Mesenchymal stem cell (in vitro differentiated cells and primary cell): ENCODE data around the gene TNFRSF1B.
A peak's percentile ranks its signal among the peaks of the same experiment; 100 is the strongest.

ENCODE experiments used
- DNase-seq: peaks from one replicate; pipeline ENCODE4 v3.0.0-alpha.2; 2013
- H2AFZ ChIP-seq: one replicate; pipeline ENCODE4 v1.6.1; 2013; ENCODE audit warnings: low read depth, mild to moderate bottlenecking, control low read depth, inconsistent platforms, low read length, moderate library complexity
- H2AK5ac ChIP-seq: 2 replicates; pipeline ENCODE4 v1.6.1; 2013; ENCODE audit warnings: low read length, moderate library complexity, mild to moderate bottlenecking, inconsistent platforms; ENCODE audit not compliant: severe bottlenecking
- H2BK120ac ChIP-seq: one replicate; pipeline ENCODE4 v1.6.1; 2013; ENCODE audit warnings: low read depth, mild to moderate bottlenecking, inconsistent platforms, low read length, moderate library complexity
- H2BK12ac ChIP-seq, 2 experiments: one replicate each; pipeline ENCODE4 v1.6.1; 2013; ENCODE audit warnings: inconsistent platforms in 2 of 2, low read length in 2 of 2, mild to moderate bottlenecking in 2 of 2, moderate library complexity in 2 of 2, control low read depth in 1 of 2
- H2BK15ac ChIP-seq: one replicate; pipeline ENCODE4 v1.6.1; 2013; ENCODE audit warnings: mild to moderate bottlenecking, low read depth, inconsistent platforms; ENCODE audit not compliant: poor library complexity, severe bottlenecking
- H2BK5ac ChIP-seq: 2 replicates; pipeline ENCODE4 v1.6.1; 2013; ENCODE audit warnings: low read depth, mild to moderate bottlenecking, low read length, control low read depth, inconsistent platforms; ENCODE audit not compliant: poor library complexity, severe bottlenecking
- H3K14ac ChIP-seq, 2 experiments: one replicate each; pipeline ENCODE4 v1.6.1; 2013; ENCODE audit warnings: inconsistent platforms in 2 of 2, low read length in 2 of 2, control low read depth in 1 of 2, mild to moderate bottlenecking in 1 of 2, moderate library complexity in 1 of 2
- H3K18ac ChIP-seq, 2 experiments: one replicate each; pipeline ENCODE4 v1.6.1; 2013; ENCODE audit warnings: inconsistent platforms in 2 of 2, low read length in 2 of 2, control low read depth in 1 of 2, low read depth in 1 of 2, mild to moderate bottlenecking in 1 of 2
- H3K23ac ChIP-seq, 2 experiments: one replicate each; pipeline ENCODE4 v1.6.1; 2013; ENCODE audit warnings: inconsistent platforms in 2 of 2, low read length in 2 of 2, mild to moderate bottlenecking in 2 of 2, moderate library complexity in 2 of 2, control low read depth in 1 of 2
- H3K27ac ChIP-seq: 2 replicates; pipeline ENCODE4 v1.5.1; 2013; ENCODE audit warnings: mild to moderate bottlenecking, moderate library complexity, low read length, control low read depth, inconsistent platforms; ENCODE audit not compliant: poor library complexity, severe bottlenecking
- H3K27me3 ChIP-seq, 2 experiments: 2 replicates each; pipeline versions ENCODE4 v1.6.1 to v1.7.0; 2013; ENCODE audit warnings: low read length in 2 of 2, mild to moderate bottlenecking in 2 of 2, moderate library complexity in 2 of 2, control low read depth in 1 of 2, inconsistent platforms in 1 of 2; ENCODE audit not compliant: control insufficient read depth in 1 of 2, insufficient read depth in 1 of 2
- H3K36me3 ChIP-seq, 2 experiments: 2 replicates each; pipeline versions ENCODE4 v1.6.1 to v1.7.0; 2013; ENCODE audit warnings: low read length in 2 of 2, control low read depth in 1 of 2, inconsistent platforms in 1 of 2, low read depth in 1 of 2, mild to moderate bottlenecking in 1 of 2; ENCODE audit not compliant: insufficient read depth in 2 of 2, control insufficient read depth in 1 of 2
- H3K4ac ChIP-seq, 2 experiments: one replicate each; pipeline ENCODE4 v1.6.1; 2013; ENCODE audit warnings: inconsistent platforms in 2 of 2, low read length in 2 of 2, mild to moderate bottlenecking in 2 of 2, moderate library complexity in 2 of 2, control low read depth in 1 of 2, low read depth in 1 of 2
- H3K4me1 ChIP-seq: 2 replicates; pipeline ENCODE4 v1.6.1; 2013; ENCODE audit warnings: low read depth, low read length, control low read depth; ENCODE audit not compliant: control insufficient read depth, insufficient read depth
- H3K4me2 ChIP-seq: 2 replicates; pipeline ENCODE4 v1.6.1; 2013; ENCODE audit warnings: low read length, mild to moderate bottlenecking, inconsistent platforms; ENCODE audit not compliant: poor library complexity, severe bottlenecking
- H3K4me3 ChIP-seq, 2 experiments: 2 replicates each; pipeline versions ENCODE4 v1.5.1 to v1.7.0; 2013; ENCODE audit warnings: low read length in 2 of 2, mild to moderate bottlenecking in 2 of 2, control low read depth in 1 of 2, low read depth in 1 of 2; ENCODE audit not compliant: insufficient read depth in 1 of 2
- H3K79me1 ChIP-seq: replicated peaks from 2 replicates; pipeline ENCODE4 v1.6.1; 2013; ENCODE audit warnings: mild to moderate bottlenecking, control low read depth, low read length, inconsistent platforms; ENCODE audit not compliant: poor library complexity, severe bottlenecking
- H3K9ac ChIP-seq: 2 replicates; pipeline ENCODE4 v1.7.0; 2013; ENCODE audit warnings: mild to moderate bottlenecking, low read length, moderate library complexity
- H3K9me3 ChIP-seq: 2 replicates; pipeline ENCODE4 v1.7.0; 2013; ENCODE audit warnings: mild to moderate bottlenecking, low read length; ENCODE audit not compliant: control insufficient read depth
- H4K8ac ChIP-seq: one replicate; pipeline ENCODE4 v1.6.1; 2013; ENCODE audit warnings: inconsistent platforms, mild to moderate bottlenecking, low read length, moderate library complexity
- H4K91ac ChIP-seq: one replicate; pipeline ENCODE4 v1.6.1; 2013; ENCODE audit warnings: mild to moderate bottlenecking, low read length, inconsistent platforms
- WGBS: methylation state at CpG from one replicate; pipeline ENCODE4 v1.1.7; 2013; ENCODE audit warnings: mixed read lengths; 5-methylcytosine and 5-hydroxymethylcytosine counted together

The TNFRSF1B gene

GRCh38 chr1:12161662-12162458, 4.9 kb upstream of the TNFRSF1B start:
- no peak overlapping the region for H3K27ac ChIP-seq
- no peak overlapping the region for H2AFZ ChIP-seq
- H4K8ac ChIP-seq, result peak overlapping the region; percentile 86
- peak overlapping the region; percentile 70 for H2BK15ac ChIP-seq
- WGBS, result 19% methylated on average over 9 of the region's 9 CpGs
- H3K9me3 ChIP-seq, result no peaks in the 10 kb centered on the region
- no peak overlapping the region for H3K14ac ChIP-seq
- H3K79me1 ChIP-seq, result no peaks in the 10 kb centered on the region
- H2BK12ac ChIP-seq, result peak overlapping the region; percentile 99
- no peak overlapping the region for H3K23ac ChIP-seq
- no peaks in the 10 kb centered on the region for H3K27me3 ChIP-seq
- no peaks in the 10 kb centered on the region for H3K36me3 ChIP-seq
- peak; percentile 88 for DNase-seq
- H4K91ac ChIP-seq, result peak overlapping the region; percentile 53
- no peak overlapping the region for H2BK5ac ChIP-seq
- H3K4me1 ChIP-seq, result peaks cover 27% of the 10 kb centered on the region
- H2AK5ac ChIP-seq, result no peak overlapping the region
- peak overlapping the region; percentile 52 for H3K9ac ChIP-seq
- H3K4ac ChIP-seq, result peak overlapping the region; percentile 58 to 89
- peak overlapping the region in 1 of 2 experiments; percentile 19 for H3K4me3 ChIP-seq
- peak overlapping the region; percentile 83 for H2BK120ac ChIP-seq
- peak overlapping the region; percentile 80 to 95 for H3K18ac ChIP-seq
- H3K4me2 ChIP-seq, result no peak overlapping the region

GRCh38 chr1:12162459-12163137, 4.2 kb upstream of the TNFRSF1B start:
- Histone ChIP-seq H3K18ac (peak overlapping the region; percentile 80 to 95), H3K9me3 (no peaks in the 10 kb centered on the region), H2BK15ac (peak overlapping the region; percentile 86), H3K79me1 (no peaks in the 10 kb centered on the region), H2BK12ac (peak overlapping the region; percentile 81 to 99), H2BK120ac (peak overlapping the region; percentile 54), H4K8ac (peak overlapping the region; percentile 52), H3K23ac (no peak overlapping the region), H3K27ac (no peak overlapping the region), H3K14ac (no peak overlapping the region), H3K4me2 (no peak overlapping the region), H3K27me3 (peaks cover 0 to 1% of the 10 kb centered on the region in 2 experiments), H3K4ac (peak overlapping the region; percentile 24 to 64), H4K91ac (peak overlapping the region; percentile 90), H2AK5ac (no peak overlapping the region), H3K4me1 (peaks cover 32% of the 10 kb centered on the region), H2BK5ac (no peak overlapping the region), H2AFZ (no peak overlapping the region), H3K9ac (no peak overlapping the region), H3K4me3 (peak overlapping the region in 1 of 2 experiments; percentile 19), H3K36me3 (no peaks in the 10 kb centered on the region)
- no peak for DNase-seq
- WGBS, result 96% methylated on average over 10 of the region's 11 CpGs

GRCh38 chr1:12163210-12163609, 3.6 kb upstream of the TNFRSF1B start:
- no peak overlapping the region for H4K8ac ChIP-seq
- H3K27me3 ChIP-seq, result peaks cover 0 to 3% of the 10 kb centered on the region in 2 experiments
- H3K18ac ChIP-seq, result peak overlapping the region in 1 of 2 experiments; percentile 51
- H3K4ac ChIP-seq, result peak overlapping the region in 1 of 2 experiments; percentile 24
- peak overlapping the region; percentile 69 to 97 for H2BK12ac ChIP-seq
- H2BK5ac ChIP-seq, result no peak overlapping the region
- H3K4me1 ChIP-seq, result peaks cover 32% of the 10 kb centered on the region
- no peaks in the 10 kb centered on the region for H3K79me1 ChIP-seq
- H3K9ac ChIP-seq, result no peak overlapping the region
- H3K36me3 ChIP-seq, result no peaks in the 10 kb centered on the region
- H3K14ac ChIP-seq, result no peak overlapping the region
- no peak overlapping the region for H3K23ac ChIP-seq
- no peak overlapping the region for H3K4me3 ChIP-seq
- no peak overlapping the region for H2AK5ac ChIP-seq
- H2BK15ac ChIP-seq, result no peak overlapping the region
- H4K91ac ChIP-seq, result peak overlapping the region; percentile 34
- DNase-seq, result no peak
- H3K4me2 ChIP-seq, result no peak overlapping the region
- H3K27ac ChIP-seq, result no peak overlapping the region
- WGBS, result 73% methylated on average over 9 of the region's 9 CpGs
- no peak overlapping the region for H2BK120ac ChIP-seq
- H2AFZ ChIP-seq, result no peak overlapping the region
- H3K9me3 ChIP-seq, result no peaks in the 10 kb centered on the region

- Histone ChIP-seq H2BK5ac (no peak overlapping the region), H4K8ac (no peak overlapping the region), H3K18ac (peak overlapping the region in 1 of 2 experiments; percentile 16), H2AK5ac (no peak overlapping the region), H3K79me1 (no peaks in the 10 kb centered on the region), H3K9ac (no peak overlapping the region), H3K9me3 (no peaks in the 10 kb centered on the region), H2BK15ac (peak overlapping the region; percentile 97), H3K14ac (no peak overlapping the region), H2BK12ac (peak overlapping the region; percentile 28 to 59), H3K27ac (no peak overlapping the region), H3K4me2 (no peak overlapping the region), H2AFZ (no peak overlapping the region), H3K36me3 (no peaks in the 10 kb centered on the region), H4K91ac (no peak overlapping the region), H3K27me3 (peaks cover 0 to 3% of the 10 kb centered on the region in 2 experiments), H3K4me1 (peaks cover 33% of the 10 kb centered on the region), H3K4me3 (no peak overlapping the region), H3K23ac (no peak overlapping the region), H2BK120ac (no peak overlapping the region), H3K4ac (no peak overlapping the region)
- 93% methylated on average over 5 of the region's 5 CpGs for WGBS
- DNase-seq, result no peak
Observed at GRCh38 chr1:12164210-12164609, 2.6 kb upstream of the TNFRSF1B start.
